GM19351 (cell line): ENCODE measurements around the gene SRM.
"Not testable (repeated sequence)": the region's sequence is repeated elsewhere in the genome, so short reads cannot be mapped to it uniquely, and the experiment has no call there.

ENCODE experiments used
- ATAC-seq: cut with Tn5 transposase; IDR thresholded peaks from one replicate; pipeline ENCODE4 v1.9.1; 2021; ENCODE audit warnings: mild to moderate bottlenecking, moderate library complexity; ENCODE audit not compliant: unreplicated experiment

The SRM gene

GRCh38 chr1:11045428-11046269 lies 14.2 kb downstream of the SRM start:
- no peak for ATAC-seq

GRCh38 chr1:11044849-11045427 lies 14.9 kb downstream of the SRM start:
- no peak for ATAC-seq

GRCh38 chr1:11044086-11044848 lies 15.6 kb downstream of the SRM start:
- no peak for ATAC-seq

GRCh38 chr1:11042995-11043874 lies 16.6 kb downstream of the SRM start:
- no peak for ATAC-seq

GRCh38 chr1:11042065-11042464 lies 17.8 kb downstream of the SRM start:
- no peak for ATAC-seq

GRCh38 chr1:11041048-11041447 lies 18.8 kb downstream of the SRM start:
- no peak for ATAC-seq

GRCh38 chr1:11040105-11040429 lies 19.8 kb downstream of the SRM start:
- not testable (repeated sequence) for ATAC-seq

- ATAC-seq: no peak
Observed at GRCh38 chr1:11039351-11040104, 20.3 kb downstream of the SRM start.

- ATAC-seq: peak; percentile 48
Observed at GRCh38 chr1:11037740-11038182, 22.1 kb downstream of the SRM start.

- ATAC-seq: not testable (repeated sequence)
Observed at GRCh38 chr1:11037019-11037739, 22.6 kb downstream of the SRM start.

GRCh38 chr1:11031624-11032262 lies 28.1 kb downstream of the SRM start:
- no peak for ATAC-seq

- no peak for ATAC-seq
Observed at GRCh38 chr1:11030865-11031264, 29.0 kb downstream of the SRM start.

GRCh38 chr1:11028018-11028417 lies 31.8 kb downstream of the SRM start:
- no peak for ATAC-seq

- no peak for ATAC-seq
Observed at GRCh38 chr1:11027316-11027715, 32.5 kb downstream of the SRM start.

- no peak for ATAC-seq
Observed at GRCh38 chr1:11026903-11027302, 32.9 kb downstream of the SRM start.

GRCh38 chr1:11026052-11026451 lies 33.8 kb downstream of the SRM start:
- ATAC-seq: no peak

- no peak for ATAC-seq
Observed at GRCh38 chr1:11025618-11026017, 34.2 kb downstream of the SRM start.

- ATAC-seq: no peak
Observed at GRCh38 chr1:11024874-11025203, 35.0 kb downstream of the SRM start.
